ENCODE results near the gene CA5A. TPM values are rescaled to one million over a fixed set of nuclear protein-coding genes. Genes with fewer than 3 reads are reported as not detected.

CA5A gene
- total and polyA plus RNA-seq, 2 experiments from 2014 or later: not detected

DNA sequence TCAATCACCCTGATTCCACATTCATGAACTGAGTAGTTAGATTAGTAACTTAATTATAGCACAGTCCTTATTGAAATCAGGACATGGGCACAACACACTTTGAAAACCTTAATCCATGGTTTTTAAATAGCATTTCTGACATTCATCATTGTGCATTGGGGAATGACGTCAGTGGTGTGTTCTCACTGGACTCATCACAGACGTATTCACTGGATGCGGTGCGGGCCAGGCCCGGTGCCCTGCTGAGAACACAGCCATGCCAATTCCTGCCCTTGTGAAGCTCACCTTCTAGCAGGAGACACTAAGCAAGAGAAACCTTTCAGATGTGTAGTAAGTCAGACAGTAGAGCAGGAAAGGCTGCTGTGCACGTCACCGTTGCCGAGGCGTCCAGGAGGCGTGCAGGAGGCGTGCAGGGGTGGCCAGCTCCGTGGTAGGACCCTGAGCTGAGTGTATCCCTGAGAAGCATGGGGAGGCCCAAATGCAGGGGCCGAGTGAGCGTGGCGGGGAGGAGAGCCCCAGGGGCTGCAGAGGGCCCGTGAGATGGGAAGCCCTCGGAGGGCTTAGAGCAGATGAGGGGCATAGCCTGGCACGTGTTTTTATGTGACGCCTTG lies 27.8 kb upstream of the CA5A start (continued):
- no peak for TF ChIP-seq STAT1 (IDR thresholded peaks at IDR 0.05; ENCODE audit: unreplicated experiment)

DNA sequence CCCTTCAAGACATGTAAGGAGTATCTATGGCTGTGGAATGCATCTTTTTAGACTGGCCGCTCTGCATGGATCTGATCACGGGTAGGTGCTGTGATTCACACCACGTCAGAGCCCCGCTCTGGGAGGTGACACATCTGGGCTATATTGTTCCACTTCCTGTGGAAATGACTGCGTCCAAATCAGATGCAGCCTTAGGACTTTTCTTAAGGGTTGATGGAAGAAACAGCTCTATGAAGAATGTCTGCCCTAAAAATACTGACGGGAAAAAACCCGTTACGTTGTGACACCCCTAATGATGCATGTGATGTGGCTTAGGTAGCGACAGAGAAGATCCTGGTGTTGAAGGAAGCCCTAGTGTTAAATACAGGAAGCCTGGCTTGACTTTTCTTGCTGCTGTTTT lies 27.1 kb upstream of the CA5A start:
- Histone ChIP-seq H4K20me1 (replicated peaks; ENCODE audit: insufficient read depth) (peaks cover 15% of the 10 kb centered on the region), H3F3A (replicated peaks; ENCODE audit: low read depth) (no peaks in the 10 kb centered on the region), H3K4me3 (no peak overlapping the region), H3K27ac (ENCODE audit: low read depth) (no peak overlapping the region), H3K36me3 (ENCODE audit: insufficient read depth) (no peaks in the 10 kb centered on the region), H3K79me2 (replicated peaks; ENCODE audit: insufficient read depth) (peaks cover 98% of the 10 kb centered on the region), H2AFZ (no peak overlapping the region), H3K4me1 (ENCODE audit: insufficient read depth) (peaks cover 7% of the 10 kb centered on the region; the same call in 1 of the 2 replicates), H3K4me2 (no peak overlapping the region), H3K9me2 (ENCODE audit: insufficient read depth) (no peaks in the 10 kb centered on the region), H3K27me3 (ENCODE audit: insufficient read depth) (no peaks in the 10 kb centered on the region)
- Mint-ChIP-seq H3K4me3 (no peak overlapping the region), H3K27ac (no peak overlapping the region), H3K9me3 (no peaks in the 10 kb centered on the region), H3K27me3 (ENCODE audit: insufficient read depth, low read depth, poor library complexity) (peaks cover 12% of the 10 kb centered on the region), H3K36me3 (ENCODE audit: low read depth) (no peaks in the 10 kb centered on the region), H3K4me1 (peaks cover 36% of the 10 kb centered on the region)
- no peak for DNase-seq (ENCODE audit: low spot score)
- no peak for TF ChIP-seq ZNF331 (CRISPR knock-in tag; IDR thresholded peaks at IDR 0.05; ENCODE audit: low read depth)
- TF ChIP-seq JUNB (IDR thresholded peaks at IDR 0.05; ENCODE audit: unreplicated experiment): no peak
- TF ChIP-seq STAT1 (IDR thresholded peaks at IDR 0.05; ENCODE audit: unreplicated experiment): no peak
- TF ChIP-seq REST (IDR thresholded peaks at IDR 0.05; ENCODE audit: unreplicated experiment): no peak
- no peak for TF ChIP-seq POLR2AphosphoS5 (IDR thresholded peaks at IDR 0.05; ENCODE audit: low read depth)
- TF ChIP-seq, protein P1, sequence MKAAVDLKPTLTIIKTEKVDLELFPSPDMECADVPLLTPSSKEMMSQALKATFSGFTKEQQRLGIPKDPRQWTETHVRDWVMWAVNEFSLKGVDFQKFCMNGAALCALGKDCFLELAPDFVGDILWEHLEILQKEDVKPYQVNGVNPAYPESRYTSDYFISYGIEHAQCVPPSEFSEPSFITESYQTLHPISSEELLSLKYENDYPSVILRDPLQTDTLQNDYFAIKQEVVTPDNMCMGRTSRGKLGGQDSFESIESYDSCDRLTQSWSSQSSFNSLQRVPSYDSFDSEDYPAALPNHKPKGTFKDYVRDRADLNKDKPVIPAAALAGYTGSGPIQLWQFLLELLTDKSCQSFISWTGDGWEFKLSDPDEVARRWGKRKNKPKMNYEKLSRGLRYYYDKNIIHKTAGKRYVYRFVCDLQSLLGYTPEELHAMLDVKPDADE (IDR thresholded peaks at IDR 0.05): no peak
- no peak for TF ChIP-seq CREB1 (CRISPR knock-in tag; IDR thresholded peaks at IDR 0.05; ENCODE audit: low read depth)
- TF ChIP-seq, protein P2, sequence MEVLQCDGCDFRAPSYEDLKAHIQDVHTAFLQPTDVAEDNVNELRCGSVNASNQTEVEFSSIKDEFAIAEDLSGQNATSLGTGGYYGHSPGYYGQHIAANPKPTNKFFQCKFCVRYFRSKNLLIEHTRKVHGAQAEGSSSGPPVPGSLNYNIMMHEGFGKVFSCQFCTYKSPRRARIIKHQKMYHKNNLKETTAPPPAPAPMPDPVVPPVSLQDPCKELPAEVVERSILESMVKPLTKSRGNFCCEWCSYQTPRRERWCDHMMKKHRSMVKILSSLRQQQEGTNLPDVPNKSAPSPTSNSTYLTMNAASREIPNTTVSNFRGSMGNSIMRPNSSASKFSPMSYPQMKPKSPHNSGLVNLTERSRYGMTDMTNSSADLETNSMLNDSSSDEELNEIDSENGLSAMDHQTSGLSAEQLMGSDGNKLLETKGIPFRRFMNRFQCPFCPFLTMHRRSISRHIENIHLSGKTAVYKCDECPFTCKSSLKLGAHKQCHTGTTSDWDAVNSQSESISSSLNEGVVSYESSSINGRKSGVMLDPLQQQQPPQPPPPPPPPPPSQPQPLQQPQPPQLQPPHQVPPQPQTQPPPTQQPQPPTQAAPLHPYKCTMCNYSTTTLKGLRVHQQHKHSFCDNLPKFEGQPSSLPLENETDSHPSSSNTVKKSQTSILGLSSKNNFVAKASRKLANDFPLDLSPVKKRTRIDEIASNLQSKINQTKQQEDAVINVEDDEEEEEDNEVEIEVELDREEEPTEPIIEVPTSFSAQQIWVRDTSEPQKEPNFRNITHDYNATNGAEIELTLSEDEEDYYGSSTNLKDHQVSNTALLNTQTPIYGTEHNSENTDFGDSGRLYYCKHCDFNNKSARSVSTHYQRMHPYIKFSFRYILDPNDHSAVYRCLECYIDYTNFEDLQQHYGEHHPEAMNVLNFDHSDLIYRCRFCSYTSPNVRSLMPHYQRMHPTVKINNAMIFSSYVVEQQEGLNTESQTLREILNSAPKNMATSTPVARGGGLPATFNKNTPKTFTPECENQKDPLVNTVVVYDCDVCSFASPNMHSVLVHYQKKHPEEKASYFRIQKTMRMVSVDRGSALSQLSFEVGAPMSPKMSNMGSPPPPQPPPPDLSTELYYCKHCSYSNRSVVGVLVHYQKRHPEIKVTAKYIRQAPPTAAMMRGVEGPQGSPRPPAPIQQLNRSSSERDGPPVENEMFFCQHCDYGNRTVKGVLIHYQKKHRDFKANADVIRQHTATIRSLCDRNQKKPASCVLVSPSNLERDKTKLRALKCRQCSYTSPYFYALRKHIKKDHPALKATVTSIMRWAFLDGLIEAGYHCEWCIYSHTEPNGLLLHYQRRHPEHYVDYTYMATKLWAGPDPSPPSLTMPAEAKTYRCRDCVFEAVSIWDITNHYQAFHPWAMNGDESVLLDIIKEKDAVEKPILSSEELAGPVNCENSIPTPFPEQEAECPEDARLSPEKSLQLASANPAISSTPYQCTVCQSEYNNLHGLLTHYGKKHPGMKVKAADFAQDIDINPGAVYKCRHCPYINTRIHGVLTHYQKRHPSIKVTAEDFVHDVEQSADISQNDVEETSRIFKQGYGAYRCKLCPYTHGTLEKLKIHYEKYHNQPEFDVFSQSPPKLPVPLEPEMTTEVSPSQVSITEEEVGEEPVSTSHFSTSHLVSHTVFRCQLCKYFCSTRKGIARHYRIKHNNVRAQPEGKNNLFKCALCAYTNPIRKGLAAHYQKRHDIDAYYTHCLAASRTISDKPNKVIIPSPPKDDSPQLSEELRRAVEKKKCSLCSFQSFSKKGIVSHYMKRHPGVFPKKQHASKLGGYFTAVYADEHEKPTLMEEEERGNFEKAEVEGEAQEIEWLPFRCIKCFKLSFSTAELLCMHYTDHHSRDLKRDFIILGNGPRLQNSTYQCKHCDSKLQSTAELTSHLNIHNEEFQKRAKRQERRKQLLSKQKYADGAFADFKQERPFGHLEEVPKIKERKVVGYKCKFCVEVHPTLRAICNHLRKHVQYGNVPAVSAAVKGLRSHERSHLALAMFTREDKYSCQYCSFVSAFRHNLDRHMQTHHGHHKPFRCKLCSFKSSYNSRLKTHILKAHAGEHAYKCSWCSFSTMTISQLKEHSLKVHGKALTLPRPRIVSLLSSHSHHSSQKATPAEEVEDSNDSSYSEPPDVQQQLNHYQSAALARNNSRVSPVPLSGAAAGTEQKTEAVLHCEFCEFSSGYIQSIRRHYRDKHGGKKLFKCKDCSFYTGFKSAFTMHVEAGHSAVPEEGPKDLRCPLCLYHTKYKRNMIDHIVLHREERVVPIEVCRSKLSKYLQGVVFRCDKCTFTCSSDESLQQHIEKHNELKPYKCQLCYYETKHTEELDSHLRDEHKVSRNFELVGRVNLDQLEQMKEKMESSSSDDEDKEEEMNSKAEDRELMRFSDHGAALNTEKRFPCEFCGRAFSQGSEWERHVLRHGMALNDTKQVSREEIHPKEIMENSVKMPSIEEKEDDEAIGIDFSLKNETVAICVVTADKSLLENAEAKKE (CRISPR knock-in tag; IDR thresholded peaks at IDR 0.05): no peak
- TF ChIP-seq, protein P3, sequence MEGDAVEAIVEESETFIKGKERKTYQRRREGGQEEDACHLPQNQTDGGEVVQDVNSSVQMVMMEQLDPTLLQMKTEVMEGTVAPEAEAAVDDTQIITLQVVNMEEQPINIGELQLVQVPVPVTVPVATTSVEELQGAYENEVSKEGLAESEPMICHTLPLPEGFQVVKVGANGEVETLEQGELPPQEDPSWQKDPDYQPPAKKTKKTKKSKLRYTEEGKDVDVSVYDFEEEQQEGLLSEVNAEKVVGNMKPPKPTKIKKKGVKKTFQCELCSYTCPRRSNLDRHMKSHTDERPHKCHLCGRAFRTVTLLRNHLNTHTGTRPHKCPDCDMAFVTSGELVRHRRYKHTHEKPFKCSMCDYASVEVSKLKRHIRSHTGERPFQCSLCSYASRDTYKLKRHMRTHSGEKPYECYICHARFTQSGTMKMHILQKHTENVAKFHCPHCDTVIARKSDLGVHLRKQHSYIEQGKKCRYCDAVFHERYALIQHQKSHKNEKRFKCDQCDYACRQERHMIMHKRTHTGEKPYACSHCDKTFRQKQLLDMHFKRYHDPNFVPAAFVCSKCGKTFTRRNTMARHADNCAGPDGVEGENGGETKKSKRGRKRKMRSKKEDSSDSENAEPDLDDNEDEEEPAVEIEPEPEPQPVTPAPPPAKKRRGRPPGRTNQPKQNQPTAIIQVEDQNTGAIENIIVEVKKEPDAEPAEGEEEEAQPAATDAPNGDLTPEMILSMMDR (conservative IDR thresholded peaks at IDR 0.05; ENCODE audit: low read depth in 2 of 2): no peak
- TF ChIP-seq EZH2 (IDR thresholded peaks at IDR 0.05; ENCODE audit: low read depth, unreplicated experiment): no peak
- TF ChIP-seq ZNF114 (CRISPR knock-in tag; IDR thresholded peaks at IDR 0.05): no peak
- TF ChIP-seq EZH2phosphoT487 (IDR thresholded peaks at IDR 0.05; ENCODE audit: unreplicated experiment): no peak
- TF ChIP-seq NANOG (IDR thresholded peaks at IDR 0.05; ENCODE audit: borderline replicate concordance): no peak
- no peak for ATAC-seq

All from GM23338 (cell line).